ENCODE measurements around the gene HSPA12B. TPM values are rescaled to one million over a fixed set of nuclear protein-coding genes. Genes with fewer than 3 reads are reported as not detected.

The HSPA12B gene
- total RNA-seq, 5 donors from 2014 or later (not counting 1 experiment from before 2014, with no cell fraction given), result 0.10 to 0.12 TPM; not detected in 3

DNA sequence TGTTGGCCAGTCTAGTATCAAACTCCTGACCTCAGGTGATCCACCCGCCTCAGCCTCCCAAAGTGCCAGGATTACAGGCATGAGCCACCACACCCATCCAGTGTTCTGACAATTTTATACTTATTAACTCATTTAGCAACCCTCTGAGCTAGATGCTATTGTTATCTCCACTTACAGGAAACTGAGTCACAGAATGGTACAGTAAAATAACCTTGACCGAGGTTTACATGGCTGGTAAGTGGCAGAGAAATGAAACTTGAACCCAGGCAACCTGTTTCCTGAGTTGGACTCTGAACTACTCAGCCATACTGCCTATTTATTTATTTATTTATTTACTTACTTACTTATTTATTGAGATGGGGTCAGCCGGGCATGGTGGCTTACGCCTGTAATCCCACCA lies 13.4 kb upstream of the HSPA12B start:
- CTCF ChIA-PET, result no interaction called here
- no peaks in the 10 kb centered on the region for H3K9me3 ChIP-seq
- Mint-ChIP-seq H3K9me3 (no peaks in the 10 kb centered on the region), H3K36me3 (no peaks in the 10 kb centered on the region), H3K27me3 (peaks cover 18 to 34% of the 10 kb centered on the region in 2 donors), H3K27ac (no peak overlapping the region), H3K4me3 (no peak overlapping the region), H3K4me1 (peaks cover 0 to 7% (median 2%) of the 10 kb centered on the region in 3 donors)
- no peaks in the 10 kb centered on the region for H3K4me1 ChIP-seq (ENCODE audit: control insufficient read depth in 1 of 2, extremely low read depth in 1 of 2, insufficient read depth in 2 of 2, low read length in 2 of 2)
- H3K36me3 ChIP-seq (ENCODE audit: control insufficient read depth in 2 of 2, extremely low read depth in 1 of 2, insufficient read depth in 1 of 2, low read length in 1 of 2), result no peaks in the 10 kb centered on the region
- ATAC-seq (replicated peaks in 1 of 4), result no peak
- POLR2A ChIA-PET, result no interaction called here
- no peak for DNase-seq
- H3K27me3 ChIP-seq (replicated peaks in 1 of 2; ENCODE audit: control insufficient read depth in 2 of 2, extremely low read depth in 1 of 2, insufficient read depth in 2 of 2, low read length in 1 of 2), result peaks cover 0 to 25% of the 10 kb centered on the region in 2 experiments
- no peak overlapping the region for H3K27ac ChIP-seq (ENCODE audit: low read length)
- 86% methylated on average over 2 of the region's 4 CpGs for WGBS (ENCODE audit: insufficient coverage)
- no peak overlapping the region for H3K4me3 ChIP-seq (ENCODE audit: control insufficient read depth in 1 of 2, extremely low read depth in 1 of 2, low read length in 1 of 2)

DNA sequence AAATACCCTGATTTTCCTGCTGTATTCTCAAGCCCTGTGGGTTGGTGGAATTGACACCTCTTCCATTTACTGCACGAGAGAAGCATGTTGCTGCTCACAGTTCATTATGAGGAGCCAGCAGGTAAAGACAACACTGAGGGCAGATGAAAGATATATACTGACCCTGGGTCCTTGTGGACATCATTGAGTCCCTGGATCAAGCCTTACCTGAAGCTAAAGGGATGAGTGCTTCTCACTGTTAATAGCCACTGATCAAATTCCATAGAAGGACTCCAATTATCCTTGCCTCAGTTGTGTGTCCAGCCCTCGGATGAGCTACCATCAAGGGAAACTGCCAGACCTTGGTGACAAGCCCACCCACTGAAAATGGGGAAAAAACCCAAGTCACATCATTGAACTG lies 12.4 kb upstream of the HSPA12B start:
- H3K27me3 Mint-ChIP-seq, result peaks cover 22 to 39% of the 10 kb centered on the region in 2 donors
- no peak overlapping the region for H3K4me3 Mint-ChIP-seq

DNA sequence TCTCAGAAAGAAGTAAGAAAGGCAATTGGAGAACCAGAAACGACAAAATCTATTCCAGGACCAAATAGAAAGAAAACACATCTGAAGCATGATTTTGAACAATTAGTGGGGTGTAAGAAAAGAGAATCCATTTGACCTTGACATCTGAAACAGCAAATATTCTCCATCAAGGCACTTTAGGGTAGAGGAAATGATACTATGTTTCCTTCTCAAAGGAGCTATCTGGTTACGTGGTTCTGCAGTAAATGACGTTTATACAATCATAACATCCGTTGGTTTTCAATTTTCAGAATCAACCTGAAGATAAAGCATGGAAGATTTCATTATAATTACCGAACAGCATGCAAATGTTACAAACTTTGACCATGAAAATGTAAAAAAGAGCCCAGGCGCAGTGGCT lies 11.9 kb upstream of the HSPA12B start:
- Histone ChIP-seq H3K36me3 (ENCODE audit: control insufficient read depth in 2 of 2, extremely low read depth in 1 of 2, insufficient read depth in 1 of 2, low read length in 1 of 2) (no peaks in the 10 kb centered on the region), H3K27me3 (replicated peaks in 1 of 2; ENCODE audit: control insufficient read depth in 2 of 2, extremely low read depth in 1 of 2, insufficient read depth in 2 of 2, low read length in 1 of 2) (peaks cover 0 to 28% of the 10 kb centered on the region in 2 experiments), H3K4me3 (ENCODE audit: control insufficient read depth in 1 of 2, extremely low read depth in 1 of 2, low read length in 1 of 2) (no peak overlapping the region), H3K9me3 (no peaks in the 10 kb centered on the region), H3K4me1 (ENCODE audit: control insufficient read depth in 1 of 2, extremely low read depth in 1 of 2, insufficient read depth in 2 of 2, low read length in 2 of 2) (no peaks in the 10 kb centered on the region), H3K27ac (ENCODE audit: low read length) (no peak overlapping the region)
- DNase-seq, result no peak
- CTCF ChIA-PET, result interaction anchor here in 1 of 2 donors (0.5 kb wide), 2 partner anchors 47 to 1901 kb away, joined by 3 to 5 read pairs; partner anchors contain the start of gene ADISSP
- Mint-ChIP-seq H3K36me3 (no peaks in the 10 kb centered on the region), H3K27me3 (peaks cover 22 to 39% of the 10 kb centered on the region in 2 donors), H3K4me1 (peaks cover 0 to 7% (median 2%) of the 10 kb centered on the region in 3 donors), H3K27ac (no peak overlapping the region), H3K9me3 (no peaks in the 10 kb centered on the region), H3K4me3 (no peak overlapping the region)
- WGBS (ENCODE audit: insufficient coverage), result 83% methylated on average over 1 of the region's 6 CpGs
- POLR2A ChIA-PET, result interaction anchor here in 1 of 2 donors (0.5 kb wide), 1 partner anchor 23 kb away, joined by 4 read pairs; no protein-coding TSS in a partner anchor
- no peak for ATAC-seq (replicated peaks in 1 of 4)

More for the DNA sequence above, 12.4 kb upstream of the HSPA12B start:
- no peak for ATAC-seq (replicated peaks in 1 of 4)
- H3K4me3 ChIP-seq (ENCODE audit: control insufficient read depth in 1 of 2, extremely low read depth in 1 of 2, low read length in 1 of 2), result no peak overlapping the region
- H3K36me3 Mint-ChIP-seq, result no peaks in the 10 kb centered on the region
- CTCF ChIA-PET, result interaction anchor here (0.5 to 0.7 kb wide), 4 partner anchors 9 to 1901 kb away, joined by 3 to 5 read pairs (median 3); partner anchors contain the start of gene ADISSP (in 1 of the 2)
- no CpG with 5 or more reads among the region's 2 CpGs for WGBS (ENCODE audit: insufficient coverage)
- no peaks in the 10 kb centered on the region for H3K9me3 Mint-ChIP-seq
- H3K9me3 ChIP-seq, result no peaks in the 10 kb centered on the region
- H3K27ac Mint-ChIP-seq, result no peak overlapping the region
- POLR2A ChIA-PET, result interaction anchor here in 1 of 2 donors (0.5 kb wide), 1 partner anchor 23 kb away, joined by 4 read pairs; no protein-coding TSS in a partner anchor
- H3K4me1 Mint-ChIP-seq, result peaks cover 0 to 7% (median 2%) of the 10 kb centered on the region in 3 donors
- DNase-seq, result no peak
- no peaks in the 10 kb centered on the region for H3K4me1 ChIP-seq (ENCODE audit: control insufficient read depth in 1 of 2, extremely low read depth in 1 of 2, insufficient read depth in 2 of 2, low read length in 2 of 2)
- H3K36me3 ChIP-seq (ENCODE audit: control insufficient read depth in 2 of 2, extremely low read depth in 1 of 2, insufficient read depth in 1 of 2, low read length in 1 of 2), result no peaks in the 10 kb centered on the region
- no peak overlapping the region for H3K27ac ChIP-seq (ENCODE audit: low read length)
- H3K27me3 ChIP-seq (replicated peaks in 1 of 2; ENCODE audit: control insufficient read depth in 2 of 2, extremely low read depth in 1 of 2, insufficient read depth in 2 of 2, low read length in 1 of 2), result peaks cover 0 to 28% of the 10 kb centered on the region in 2 experiments

GRCh38 chr20:3721912-3722311 lies 10.6 kb upstream of the HSPA12B start:
- Mint-ChIP-seq H3K9me3 (no peaks in the 10 kb centered on the region), H3K27ac (no peak overlapping the region), H3K36me3 (no peaks in the 10 kb centered on the region), H3K4me1 (peaks cover 0 to 7% (median 2%) of the 10 kb centered on the region in 3 donors), H3K27me3 (peaks cover 27 to 40% of the 10 kb centered on the region in 2 donors), H3K4me3 (no peak overlapping the region)
- CTCF ChIA-PET, result interaction anchor here in 1 of 2 donors (0.6 kb wide), 1 partner anchor 193 kb away, joined by 6 read pairs; no protein-coding TSS in a partner anchor
- DNase-seq, result no peak
- ATAC-seq (replicated peaks in 1 of 4), result no peak
- POLR2A ChIA-PET, result no interaction called here
- H3K36me3 ChIP-seq (ENCODE audit: control insufficient read depth in 2 of 2, extremely low read depth in 1 of 2, insufficient read depth in 1 of 2, low read length in 1 of 2), result no peaks in the 10 kb centered on the region
- no CpG with 5 or more reads among the region's 4 CpGs for WGBS (ENCODE audit: insufficient coverage)
- H3K27ac ChIP-seq (ENCODE audit: low read length), result no peak overlapping the region
- no peaks in the 10 kb centered on the region for H3K4me1 ChIP-seq (ENCODE audit: control insufficient read depth in 1 of 2, extremely low read depth in 1 of 2, insufficient read depth in 2 of 2, low read length in 2 of 2)
- no peaks in the 10 kb centered on the region for H3K9me3 ChIP-seq
- H3K27me3 ChIP-seq (replicated peaks in 1 of 2; ENCODE audit: control insufficient read depth in 2 of 2, extremely low read depth in 1 of 2, insufficient read depth in 2 of 2, low read length in 1 of 2), result peaks cover 1 to 28% of the 10 kb centered on the region in 2 experiments
- no peak overlapping the region for H3K4me3 ChIP-seq (ENCODE audit: control insufficient read depth in 1 of 2, extremely low read depth in 1 of 2, low read length in 1 of 2)

DNA sequence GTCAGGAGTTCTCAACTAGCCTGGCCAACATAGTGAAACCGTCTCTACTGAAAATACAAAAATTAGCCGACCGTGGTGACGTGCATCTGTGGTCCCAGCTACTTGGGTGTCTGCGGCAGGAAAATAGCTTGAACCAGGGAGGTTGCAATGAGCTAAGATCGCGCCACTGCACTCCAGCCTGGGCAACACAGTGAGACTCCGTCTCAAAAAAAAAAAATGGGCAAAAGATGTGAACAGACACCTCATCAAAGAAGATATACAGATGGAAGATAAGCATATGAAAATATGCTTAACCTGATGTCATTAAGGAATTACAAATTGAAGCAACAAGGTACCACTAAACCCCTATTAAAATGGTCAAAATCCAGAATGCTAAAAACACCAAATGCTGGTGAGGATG lies 9.2 kb upstream of the HSPA12B start:
- DNase-seq (no peak), ATAC-seq (replicated peaks in 1 of 4) (no peak)
- Histone ChIP-seq H3K27ac (ENCODE audit: low read length) (no peak overlapping the region), H3K9me3 (no peaks in the 10 kb centered on the region), H3K4me1 (ENCODE audit: control insufficient read depth in 1 of 2, extremely low read depth in 1 of 2, insufficient read depth in 2 of 2, low read length in 2 of 2) (no peaks in the 10 kb centered on the region), H3K27me3 (replicated peaks in 1 of 2; ENCODE audit: control insufficient read depth in 2 of 2, extremely low read depth in 1 of 2, insufficient read depth in 2 of 2, low read length in 1 of 2) (peaks cover 2 to 31% of the 10 kb centered on the region in 2 experiments), H3K4me3 (ENCODE audit: control insufficient read depth in 1 of 2, extremely low read depth in 1 of 2, low read length in 1 of 2) (no peak overlapping the region), H3K36me3 (ENCODE audit: control insufficient read depth in 2 of 2, extremely low read depth in 1 of 2, insufficient read depth in 1 of 2, low read length in 1 of 2) (no peaks in the 10 kb centered on the region)
- Mint-ChIP-seq H3K4me1 (peaks cover 0 to 7% (median 2%) of the 10 kb centered on the region in 3 donors), H3K4me3 (no peak overlapping the region), H3K36me3 (no peaks in the 10 kb centered on the region), H3K27ac (no peak overlapping the region), H3K9me3 (no peaks in the 10 kb centered on the region), H3K27me3 (peaks cover 38 to 47% of the 10 kb centered on the region in 2 donors)
- WGBS (ENCODE audit: insufficient coverage), result 92% methylated on average over 5 of the region's 8 CpGs
- ChIA-PET CTCF (no interaction called here), POLR2A (no interaction called here)

DNA sequence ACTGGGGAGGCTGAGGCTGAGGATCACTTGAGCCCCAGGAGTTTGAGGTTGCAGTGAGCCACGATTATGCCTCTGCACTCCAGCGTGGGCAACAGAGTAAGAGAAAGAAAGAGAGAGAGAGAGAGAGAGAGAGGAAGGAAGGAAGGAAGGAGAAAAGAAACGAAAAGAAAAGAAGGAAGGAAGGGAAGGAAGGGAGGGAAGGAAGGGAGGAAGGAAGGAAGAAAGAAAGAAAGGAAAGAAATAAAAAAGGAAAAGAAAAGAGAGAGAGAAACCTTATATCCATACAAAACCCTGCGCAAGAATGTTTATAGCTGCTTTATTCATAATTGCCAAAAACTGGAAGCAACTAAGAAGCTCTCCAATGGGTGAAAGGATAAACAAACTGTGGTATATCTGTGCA lies 8.1 kb upstream of the HSPA12B start:
- DNase-seq, result no peak
- H3K9me3 ChIP-seq, result no peaks in the 10 kb centered on the region
- Mint-ChIP-seq H3K4me3 (no peak overlapping the region), H3K36me3 (no peaks in the 10 kb centered on the region), H3K4me1 (peaks cover 0 to 7% (median 2%) of the 10 kb centered on the region in 3 donors), H3K27me3 (peaks cover 42 to 53% of the 10 kb centered on the region in 2 donors), H3K9me3 (no peaks in the 10 kb centered on the region), H3K27ac (no peak overlapping the region)
- no peak for ATAC-seq (replicated peaks in 1 of 4)
- H3K36me3 ChIP-seq (ENCODE audit: control insufficient read depth in 2 of 2, extremely low read depth in 1 of 2, insufficient read depth in 1 of 2, low read length in 1 of 2), result no peaks in the 10 kb centered on the region
- POLR2A ChIA-PET, result no interaction called here
- no peak overlapping the region for H3K27ac ChIP-seq (ENCODE audit: low read length)
- H3K27me3 ChIP-seq (replicated peaks in 1 of 2; ENCODE audit: control insufficient read depth in 2 of 2, extremely low read depth in 1 of 2, insufficient read depth in 2 of 2, low read length in 1 of 2), result peaks cover 2 to 34% of the 10 kb centered on the region in 2 experiments
- no CpG with 5 or more reads among the region's 4 CpGs for WGBS (ENCODE audit: insufficient coverage)
- H3K4me3 ChIP-seq (ENCODE audit: control insufficient read depth in 1 of 2, extremely low read depth in 1 of 2, low read length in 1 of 2), result no peak overlapping the region
- CTCF ChIA-PET, result interaction anchor here (0.5 to 0.6 kb wide), 2 partner anchors 146 to 1427 kb away, joined by 3 read pairs; no protein-coding TSS in a partner anchor
- H3K4me1 ChIP-seq (ENCODE audit: control insufficient read depth in 1 of 2, extremely low read depth in 1 of 2, insufficient read depth in 2 of 2, low read length in 2 of 2), result no peaks in the 10 kb centered on the region
